DOHH2 (cell line): ENCODE measurements around the gene STMND1.

ENCODE experiments used
- H3F3A ChIP-seq: fragments of 200-600 bp; sonication (generic), shearing (Covaris generic); 2 replicates; pipeline ENCODE4 v1.6.0; 2016; ENCODE audit warnings: antibody characterized with exemption, mild to moderate bottlenecking; ENCODE audit not compliant: control insufficient read depth, insufficient read depth
- H3K27ac ChIP-seq: fragments of 200-600 bp; sonication (generic); 2 replicates; pipeline ENCODE4 v1.5.1; 2014; ENCODE audit warnings: low read depth, mild to moderate bottlenecking, low read length, moderate library complexity
- H3K27me3 ChIP-seq: fragments of 200-600 bp; sonication (generic); 2 replicates; pipeline ENCODE4 v1.6.1; 2014; ENCODE audit warnings: mild to moderate bottlenecking, low read length, mixed read lengths; ENCODE audit not compliant: control insufficient read depth
- H3K36me3 ChIP-seq: fragments of 200-600 bp; sonication (generic); 2 replicates; pipeline ENCODE4 v1.6.1; 2014; ENCODE audit warnings: mild to moderate bottlenecking, low read length, moderate library complexity, mixed read lengths; ENCODE audit not compliant: control insufficient read depth
- H3K4me1 ChIP-seq: fragments of 200-600 bp; sonication (generic); 2 replicates; pipeline ENCODE4 v1.6.1; 2014; ENCODE audit warnings: mild to moderate bottlenecking, low read length, mixed read lengths; ENCODE audit not compliant: control insufficient read depth
- H3K4me2 ChIP-seq: fragments of 200-600 bp; sonication (generic); 2 replicates; pipeline ENCODE4 v1.6.0; 2014; ENCODE audit warnings: mild to moderate bottlenecking, low read length, moderate library complexity
- H3K4me3 ChIP-seq: fragments of 200-600 bp; sonication (generic); 2 replicates; pipeline ENCODE4 v1.5.1; 2014; ENCODE audit warnings: mild to moderate bottlenecking, low read length, mixed read lengths
- H3K79me2 ChIP-seq: fragments of 200-600 bp; sonication (generic); 2 replicates; pipeline ENCODE4 v1.6.1; 2014; ENCODE audit warnings: mild to moderate bottlenecking, low read length, mixed read lengths; ENCODE audit not compliant: control insufficient read depth
- H3K9me2 ChIP-seq: fragments of 200-600 bp; sonication (generic); replicated peaks from 2 replicates; pipeline ENCODE4 v1.6.1; 2014; ENCODE audit warnings: mild to moderate bottlenecking, low read length, mixed read lengths; ENCODE audit not compliant: control insufficient read depth
- H3K9me3 ChIP-seq: fragments of 200-600 bp; sonication (generic); 2 replicates; pipeline ENCODE4 v1.6.1; 2014; ENCODE audit warnings: antibody characterized with exemption, low read length, mixed read lengths; ENCODE audit not compliant: control insufficient read depth, insufficient read depth
- H4K20me1 ChIP-seq: fragments of 200-600 bp; sonication (generic); 2 replicates; pipeline ENCODE4 v1.6.0; 2014; ENCODE audit warnings: low read depth, mild to moderate bottlenecking, antibody characterized with exemption, low read length, moderate library complexity; ENCODE audit not compliant: control insufficient read depth, insufficient read depth
- CTCF ChIP-seq: fragments of 200-600 bp; sonication (generic); IDR thresholded peaks from one replicate; pipeline ENCODE4 v1.5.1; 2014; ENCODE audit warnings: antibody characterized with exemption, mild to moderate bottlenecking, low read depth, low read length; ENCODE audit not compliant: poor library complexity, severe bottlenecking
- EZH2phosphoT487 ChIP-seq: fragments of 200-600 bp; sonication (generic); IDR thresholded peaks from 2 replicates; pipeline ENCODE4 v1.6.1; 2017; ENCODE audit warnings: borderline replicate concordance, mild to moderate bottlenecking, antibody characterized with exemption, low read length, moderate library complexity, mixed read lengths

STMND1 gene

GRCh38 chr6:17116117-17116440 lies 14.2 kb downstream of the STMND1 start:
- Histone ChIP-seq H3K27me3 (no peaks in the 10 kb centered on the region), H3K27ac (no peak overlapping the region)

GRCh38 chr6:17120019-17120418 lies 18.2 kb downstream of the STMND1 start:
- no peak overlapping the region for H3K4me3 ChIP-seq
- H3K79me2 ChIP-seq, result no peaks in the 10 kb centered on the region
- no peak overlapping the region for H3K4me2 ChIP-seq

More at GRCh38 chr6:17116117-17116440, 14.2 kb downstream of the STMND1 start:
- Histone ChIP-seq H3K4me1 (no peaks in the 10 kb centered on the region), H3K9me3 (no peaks in the 10 kb centered on the region), H3K4me3 (no peak overlapping the region), H3F3A (no peaks in the 10 kb centered on the region), H3K4me2 (no peak overlapping the region), H3K79me2 (no peaks in the 10 kb centered on the region), H3K36me3 (no peaks in the 10 kb centered on the region), H4K20me1 (no peaks in the 10 kb centered on the region), H3K9me2 (no peaks in the 10 kb centered on the region)
- TF ChIP-seq CTCF (no peak), EZH2phosphoT487 (no peak)

GRCh38 chr6:17125407-17125806 lies 23.6 kb downstream of the STMND1 start:
- Histone ChIP-seq H3K4me1 (no peaks in the 10 kb centered on the region), H3K9me3 (no peaks in the 10 kb centered on the region), H3K36me3 (no peaks in the 10 kb centered on the region), H3K9me2 (no peaks in the 10 kb centered on the region), H3K79me2 (no peaks in the 10 kb centered on the region), H3F3A (no peaks in the 10 kb centered on the region), H3K27me3 (no peaks in the 10 kb centered on the region), H3K27ac (no peak overlapping the region), H4K20me1 (no peaks in the 10 kb centered on the region), H3K4me2 (no peak overlapping the region), H3K4me3 (no peak overlapping the region)
- TF ChIP-seq CTCF, result no peak
- no peak for TF ChIP-seq EZH2phosphoT487

More at GRCh38 chr6:17120019-17120418, 18.2 kb downstream of the STMND1 start:
- no peaks in the 10 kb centered on the region for H3K9me2 ChIP-seq
- no peaks in the 10 kb centered on the region for H3K4me1 ChIP-seq
- no peaks in the 10 kb centered on the region for H3F3A ChIP-seq
- no peak for TF ChIP-seq EZH2phosphoT487
- no peak for TF ChIP-seq CTCF
- H3K9me3 ChIP-seq, result no peaks in the 10 kb centered on the region
- no peaks in the 10 kb centered on the region for H3K36me3 ChIP-seq
- H4K20me1 ChIP-seq, result no peaks in the 10 kb centered on the region
- H3K27me3 ChIP-seq, result no peaks in the 10 kb centered on the region
- no peak overlapping the region for H3K27ac ChIP-seq

GRCh38 chr6:17130786-17131185 lies 28.9 kb downstream of the STMND1 start:
- H4K20me1 ChIP-seq, result no peaks in the 10 kb centered on the region
- H3K27ac ChIP-seq, result no peak overlapping the region
- TF ChIP-seq EZH2phosphoT487, result no peak
- no peak for TF ChIP-seq CTCF
- no peaks in the 10 kb centered on the region for H3K4me1 ChIP-seq
- H3K79me2 ChIP-seq, result no peaks in the 10 kb centered on the region
- no peak overlapping the region for H3K4me3 ChIP-seq
- H3K9me3 ChIP-seq, result no peaks in the 10 kb centered on the region
- H3K9me2 ChIP-seq, result no peaks in the 10 kb centered on the region
- no peaks in the 10 kb centered on the region for H3F3A ChIP-seq
- H3K27me3 ChIP-seq, result no peaks in the 10 kb centered on the region
- no peaks in the 10 kb centered on the region for H3K36me3 ChIP-seq
- H3K4me2 ChIP-seq, result no peak overlapping the region
